Ascending aorta (tissue), 2 donors: ENCODE results near the gene DCAF11. TPM values are rescaled to one million over a fixed set of nuclear protein-coding genes. Genes with fewer than 3 reads are reported as not detected.

Source experiments
- DNase-seq, 2 donors: peaks; one replicate each; pipeline ENCODE4 v3.0.0-alpha.2; 2019; ENCODE audit warnings: low spot score in 2 of 2
- H3K27ac ChIP-seq, 2 donors: fragments of 200-600 bp; sonication (generic); one replicate each; pipeline ENCODE4 v1.5.1; 2016 to 2017; ENCODE audit warnings: mild to moderate bottlenecking in 1 of 2
- H3K27me3 ChIP-seq: fragments of 200-600 bp; sonication (generic); one replicate; pipeline ENCODE4 v1.5.1; 2017
- H3K36me3 ChIP-seq, 2 donors: fragments of 200-600 bp; sonication (generic); one replicate each; pipeline ENCODE4 v1.5.1; 2016
- H3K4me1 ChIP-seq, 2 donors: fragments of 200-600 bp; sonication (generic); one replicate each; pipeline ENCODE4 v1.5.1; 2016 to 2017; ENCODE audit warnings: mild to moderate bottlenecking in 1 of 2
- H3K4me3 ChIP-seq, 2 donors: fragments of 200-600 bp; sonication (generic); one replicate each; pipeline ENCODE4 v1.5.1; 2016 to 2017; ENCODE audit warnings: mild to moderate bottlenecking in 1 of 2
- H3K9me3 ChIP-seq, 2 donors: fragments of 200-600 bp; sonication (generic); one replicate each; pipeline ENCODE4 v1.5.1; 2016
- CTCF ChIP-seq, 3 experiments: fragments of 200-600 bp in 2 of 3; fragments of 450-650 bp in 1 of 3; sonication (generic) in 2 of 3; IDR thresholded peaks; one replicate each; pipeline ENCODE4 v1.5.1; 2016 to 2019; ENCODE audit warnings: antibody characterized with exemption in 3 of 3, mild to moderate bottlenecking in 1 of 3, moderate library complexity in 1 of 3
- intact Hi-C: fragments of 100-400 bp; cut with DNase I; formaldehyde crosslinking; loops from one replicate; pipeline ENCODE4 v1.15.1; 2023
- total RNA-seq: library from RNA; depleted of rRNA; stranded (reverse); fragments of >200 nt; gene quantifications from one replicate; pipeline ENCODE4 v1.1.0, GENCODE V29; 2016

The DCAF11 gene
- total RNA-seq, 1 donor from 2014 or later, result 52.3 TPM

GRCh38 chr14:24092505-24093206 lies 21.9 kb upstream of the DCAF11 start:
- no peak for TF ChIP-seq CTCF (IDR thresholded peaks at IDR 0.05)
- DNase-seq, result no peak
- intact Hi-C loops, result loop anchor here (5.0 kb wide), 1 partner anchor 535 kb away; the partner anchor contains the start of gene THTPA
- no peaks in the 10 kb centered on the region for H3K27me3 ChIP-seq
- H3K4me1 ChIP-seq, result peaks cover 0 to 11% of the 10 kb centered on the region in 2 donors
- peak overlapping the region; percentile 92 to 95 for H3K27ac ChIP-seq
- H3K9me3 ChIP-seq, result no peaks in the 10 kb centered on the region
- H3K36me3 ChIP-seq, result no peaks in the 10 kb centered on the region
- H3K4me3 ChIP-seq, result no peak overlapping the region

- Histone ChIP-seq H3K4me3 (peak overlapping the region; percentile 72 to 81), H3K36me3 (no peaks in the 10 kb centered on the region), H3K27me3 (no peaks in the 10 kb centered on the region), H3K27ac (peak overlapping the region; percentile 92 to 95), H3K9me3 (no peaks in the 10 kb centered on the region), H3K4me1 (peaks cover 0 to 11% of the 10 kb centered on the region in 2 donors)
- no peak for DNase-seq
- intact Hi-C loops, result loop anchor here (5.0 kb wide), 1 partner anchor 536 kb away; the partner anchor contains the start of gene THTPA
- peak in 1 of 3 experiments; percentile 14 for TF ChIP-seq CTCF (IDR thresholded peaks at IDR 0.05)
Measured at GRCh38 chr14:24093207-24093900, 21.2 kb upstream of the DCAF11 start.

- Histone ChIP-seq H3K4me1 (peaks cover 0 to 11% of the 10 kb centered on the region in 2 donors), H3K9me3 (no peaks in the 10 kb centered on the region), H3K36me3 (peaks cover 0 to 4% of the 10 kb centered on the region in 2 donors), H3K4me3 (peak within 1 kb of the TSS; percentile 72 to 81), H3K27me3 (no peaks in the 10 kb centered on the region), H3K27ac (peak within 1 kb of the TSS; percentile 92 to 95)
- intact Hi-C loops, result loop anchor here (1.0 to 5.0 kb wide), 3 partner anchors 14 to 537 kb away; partner anchors contain the start of genes DCAF11, NRL and THTPA
- peak in 1 of 3 experiments; percentile 24 for TF ChIP-seq CTCF (IDR thresholded peaks at IDR 0.05)
- DNase-seq, result peak; percentile 83 to 97
Measured at GRCh38 chr14:24093901-24094840, 20.4 kb upstream of the DCAF11 start, which contains the start of gene PCK2. PCK2 (plus strand) TSS chr14:24094311; CDS start chr14:24094406, 95 bp downstream.

- Histone ChIP-seq H3K27ac (peak overlapping the region; percentile 92 to 95), H3K27me3 (no peaks in the 10 kb centered on the region), H3K4me1 (peaks cover 0 to 11% of the 10 kb centered on the region in 2 donors), H3K36me3 (peaks cover 1 to 4% of the 10 kb centered on the region in 2 donors), H3K9me3 (no peaks in the 10 kb centered on the region), H3K4me3 (peak overlapping the region; percentile 72 to 81)
- no peak for DNase-seq
- no peak for TF ChIP-seq CTCF (IDR thresholded peaks at IDR 0.05)
- intact Hi-C loops, result loop anchor here (1.0 to 5.0 kb wide), 3 partner anchors 13 to 538 kb away; partner anchors contain the start of genes DCAF11, NRL and THTPA
Measured at GRCh38 chr14:24094841-24095270, 19.7 kb upstream of the DCAF11 start.
